ENCODE results near the gene GRIN2C.

Gene GRIN2C

GRCh38 chr17:74810699-74811485, 48.8 kb downstream of the GRIN2C start:
- Histone ChIP-seq H3K36me3 (ENCODE audit: insufficient read depth, low read depth, low read length) (no peaks in the 10 kb centered on the region; the same call in 1 of the 2 replicates), H3K27ac (ENCODE audit: low read length) (no peak overlapping the region), H3K27me3 (ENCODE audit: insufficient read depth, low read length) (no peaks in the 10 kb centered on the region), H3K4me1 (ENCODE audit: insufficient read depth, low read length) (no peaks in the 10 kb centered on the region), H3K4me3 (ENCODE audit: low read length) (no peak overlapping the region), H3K9me3 (ENCODE audit: insufficient read depth, low read depth, low read length) (no peaks in the 10 kb centered on the region), H3K9ac (ENCODE audit: low read depth, low read length) (no peak overlapping the region)

GRCh38 chr17:74808714-74809430, 50.8 kb downstream of the GRIN2C start:
- Histone ChIP-seq H3K4me1 (ENCODE audit: insufficient read depth, low read length) (no peaks in the 10 kb centered on the region), H3K9me3 (ENCODE audit: insufficient read depth, low read depth, low read length) (no peaks in the 10 kb centered on the region), H3K36me3 (ENCODE audit: insufficient read depth, low read depth, low read length) (no peaks in the 10 kb centered on the region; the same call in 1 of the 2 replicates)

DNA sequence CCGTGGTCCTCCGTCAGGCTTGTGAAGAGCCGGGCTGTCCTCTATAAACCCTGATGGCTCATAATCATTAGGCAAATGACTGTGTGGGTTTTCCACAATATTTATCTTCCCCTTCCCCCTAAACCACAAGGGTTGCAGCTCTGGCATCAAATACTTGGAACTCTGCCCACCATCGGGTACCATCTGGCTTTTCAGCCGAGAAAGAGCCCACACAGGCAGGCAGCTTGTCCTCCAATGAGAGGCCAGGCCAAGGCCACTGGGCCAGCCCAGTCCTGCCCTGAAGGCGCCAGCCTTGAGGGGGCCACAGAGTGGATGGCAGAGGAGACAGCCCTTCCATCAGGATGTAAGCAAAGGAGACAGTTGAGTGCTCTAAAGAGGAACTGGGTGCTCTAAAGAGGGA, 51.8 kb downstream of the GRIN2C start:
- Histone ChIP-seq H3K9ac (ENCODE audit: low read depth, low read length) (no peak overlapping the region), H3K9me3 (ENCODE audit: insufficient read depth, low read depth, low read length) (no peaks in the 10 kb centered on the region), H3K4me3 (ENCODE audit: low read length) (no peak overlapping the region), H3K4me1 (ENCODE audit: insufficient read depth, low read length) (no peaks in the 10 kb centered on the region), H3K36me3 (ENCODE audit: insufficient read depth, low read depth, low read length) (peaks cover 2% of the 10 kb centered on the region; the same call in 1 of the 2 replicates), H3K27me3 (ENCODE audit: insufficient read depth, low read length) (no peaks in the 10 kb centered on the region), H3K27ac (ENCODE audit: low read length) (no peak overlapping the region)

More at GRCh38 chr17:74808714-74809430, 50.8 kb downstream of the GRIN2C start:
- Histone ChIP-seq H3K4me3 (ENCODE audit: low read length) (no peak overlapping the region), H3K27ac (ENCODE audit: low read length) (no peak overlapping the region), H3K9ac (ENCODE audit: low read depth, low read length) (no peak overlapping the region; the same call in 1 of the 2 replicates), H3K27me3 (ENCODE audit: insufficient read depth, low read length) (no peaks in the 10 kb centered on the region)

- H3K4me3 ChIP-seq (ENCODE audit: low read length) = no peak overlapping the region
- no peaks in the 10 kb centered on the region for H3K9me3 ChIP-seq (ENCODE audit: insufficient read depth, low read depth, low read length)
- peaks cover 2% of the 10 kb centered on the region; the same call in 1 of the 2 replicates for H3K36me3 ChIP-seq (ENCODE audit: insufficient read depth, low read depth, low read length)
- no peak overlapping the region for H3K9ac ChIP-seq (ENCODE audit: low read depth, low read length)
- no peak overlapping the region for H3K27ac ChIP-seq (ENCODE audit: low read length)
- no peaks in the 10 kb centered on the region for H3K27me3 ChIP-seq (ENCODE audit: insufficient read depth, low read length)
- H3K4me1 ChIP-seq (ENCODE audit: insufficient read depth, low read length) = no peaks in the 10 kb centered on the region
Measured at GRCh38 chr17:74807441-74807840, 52.2 kb downstream of the GRIN2C start.

- peaks cover 2% of the 10 kb centered on the region; the same call in 1 of the 2 replicates for H3K36me3 ChIP-seq (ENCODE audit: insufficient read depth, low read depth, low read length)
- no peaks in the 10 kb centered on the region for H3K4me1 ChIP-seq (ENCODE audit: insufficient read depth, low read length)
Measured at GRCh38 chr17:74806334-74806733, 53.4 kb downstream of the GRIN2C start.

GRCh38 chr17:74805591-74805991, 54.1 kb downstream of the GRIN2C start:
- Histone ChIP-seq H3K9ac (ENCODE audit: low read depth, low read length) (no peak overlapping the region), H3K4me3 (ENCODE audit: low read length) (no peak overlapping the region), H3K36me3 (ENCODE audit: insufficient read depth, low read depth, low read length) (peaks cover 2% of the 10 kb centered on the region; the same call in 1 of the 2 replicates), H3K9me3 (ENCODE audit: insufficient read depth, low read depth, low read length) (no peaks in the 10 kb centered on the region), H3K27ac (ENCODE audit: low read length) (no peak overlapping the region), H3K27me3 (ENCODE audit: insufficient read depth, low read length) (no peaks in the 10 kb centered on the region), H3K4me1 (ENCODE audit: insufficient read depth, low read length) (no peaks in the 10 kb centered on the region)

More at GRCh38 chr17:74806334-74806733, 53.4 kb downstream of the GRIN2C start:
- H3K27ac ChIP-seq (ENCODE audit: low read length) = no peak overlapping the region
- H3K9me3 ChIP-seq (ENCODE audit: insufficient read depth, low read depth, low read length) = no peaks in the 10 kb centered on the region
- H3K9ac ChIP-seq (ENCODE audit: low read depth, low read length) = no peak overlapping the region
- no peaks in the 10 kb centered on the region for H3K27me3 ChIP-seq (ENCODE audit: insufficient read depth, low read length)
- H3K4me3 ChIP-seq (ENCODE audit: low read length) = no peak overlapping the region

- Histone ChIP-seq H3K9me3 (ENCODE audit: insufficient read depth, low read depth, low read length) (no peaks in the 10 kb centered on the region), H3K9ac (ENCODE audit: low read depth, low read length) (no peak overlapping the region), H3K4me1 (ENCODE audit: insufficient read depth, low read length) (no peaks in the 10 kb centered on the region), H3K36me3 (ENCODE audit: insufficient read depth, low read depth, low read length) (peaks cover 6% of the 10 kb centered on the region), H3K27me3 (ENCODE audit: insufficient read depth, low read length) (no peaks in the 10 kb centered on the region), H3K4me3 (ENCODE audit: low read length) (no peak overlapping the region), H3K27ac (ENCODE audit: low read length) (no peak overlapping the region)
Measured at GRCh38 chr17:74804683-74805082, 55.0 kb downstream of the GRIN2C start.

- peaks cover 13% of the 10 kb centered on the region for H3K36me3 ChIP-seq (ENCODE audit: insufficient read depth, low read depth, low read length)
- H3K4me3 ChIP-seq (ENCODE audit: low read length) = no peak overlapping the region
- no peaks in the 10 kb centered on the region for H3K4me1 ChIP-seq (ENCODE audit: insufficient read depth, low read length)
- no peaks in the 10 kb centered on the region for H3K27me3 ChIP-seq (ENCODE audit: insufficient read depth, low read length)
- no peak overlapping the region for H3K27ac ChIP-seq (ENCODE audit: low read length)
- no peaks in the 10 kb centered on the region for H3K9me3 ChIP-seq (ENCODE audit: insufficient read depth, low read depth, low read length)
- no peak overlapping the region for H3K9ac ChIP-seq (ENCODE audit: low read depth, low read length)
Measured at GRCh38 chr17:74803971-74804370, 55.7 kb downstream of the GRIN2C start.

GRCh38 chr17:74803388-74803930, 56.2 kb downstream of the GRIN2C start:
- no peak overlapping the region for H3K9ac ChIP-seq (ENCODE audit: low read depth, low read length)
- no peak overlapping the region for H3K27ac ChIP-seq (ENCODE audit: low read length)
- peaks cover 17% of the 10 kb centered on the region for H3K36me3 ChIP-seq (ENCODE audit: insufficient read depth, low read depth, low read length)
- H3K4me3 ChIP-seq (ENCODE audit: low read length) = no peak overlapping the region
- no peaks in the 10 kb centered on the region for H3K4me1 ChIP-seq (ENCODE audit: insufficient read depth, low read length)
- no peaks in the 10 kb centered on the region for H3K9me3 ChIP-seq (ENCODE audit: insufficient read depth, low read depth, low read length)
- no peaks in the 10 kb centered on the region for H3K27me3 ChIP-seq (ENCODE audit: insufficient read depth, low read length)

- Histone ChIP-seq H3K27me3 (ENCODE audit: insufficient read depth, low read length) (no peaks in the 10 kb centered on the region), H3K36me3 (ENCODE audit: insufficient read depth, low read depth, low read length) (peaks cover 32% of the 10 kb centered on the region), H3K4me1 (ENCODE audit: insufficient read depth, low read length) (no peaks in the 10 kb centered on the region), H3K9me3 (ENCODE audit: insufficient read depth, low read depth, low read length) (no peaks in the 10 kb centered on the region), H3K27ac (ENCODE audit: low read length) (no peak overlapping the region), H3K9ac (ENCODE audit: low read depth, low read length) (no peak overlapping the region), H3K4me3 (ENCODE audit: low read length) (no peak overlapping the region)
Measured at GRCh38 chr17:74801896-74802295, 57.8 kb downstream of the GRIN2C start.

DNA sequence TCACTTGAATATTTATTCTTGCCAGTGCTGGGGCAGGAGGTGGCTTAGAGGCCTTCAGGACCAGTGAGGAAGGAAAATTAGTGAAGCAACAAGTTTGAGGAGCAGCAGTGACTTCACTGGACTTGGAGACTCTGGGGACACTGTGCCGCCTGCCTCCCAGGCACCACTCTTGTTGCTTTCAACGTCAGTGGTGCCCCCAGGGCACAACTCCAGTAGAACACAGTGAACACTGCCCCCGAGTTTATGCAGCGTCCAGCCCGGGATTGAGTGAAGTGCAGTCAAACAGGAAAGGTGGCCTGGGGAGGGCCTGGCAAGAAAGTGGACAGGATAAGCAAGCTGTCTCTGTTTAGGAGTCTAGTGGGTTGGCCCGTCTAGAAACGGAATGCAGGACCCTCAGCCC, 59.2 kb downstream of the GRIN2C start:
- no peaks in the 10 kb centered on the region for H3K4me1 ChIP-seq (ENCODE audit: insufficient read depth, low read length)
- no peak overlapping the region for H3K27ac ChIP-seq (ENCODE audit: low read length)

More for the DNA sequence above, 59.2 kb downstream of the GRIN2C start:
- H3K9ac ChIP-seq (ENCODE audit: low read depth, low read length) = no peak overlapping the region
- no peaks in the 10 kb centered on the region for H3K9me3 ChIP-seq (ENCODE audit: insufficient read depth, low read depth, low read length)
- H3K4me3 ChIP-seq (ENCODE audit: low read length) = no peak overlapping the region
- H3K36me3 ChIP-seq (ENCODE audit: insufficient read depth, low read depth, low read length) = peaks cover 46% of the 10 kb centered on the region
- no peaks in the 10 kb centered on the region for H3K27me3 ChIP-seq (ENCODE audit: insufficient read depth, low read length)
